HepG2 (cell line): ENCODE data around the gene INHBC. TPM values are rescaled to one million over a fixed set of nuclear protein-coding genes. Genes with fewer than 3 reads are reported as not detected.

Source experiments
- DNMT1 ChIP-seq: sonication (generic); formaldehyde crosslinking; IDR thresholded peaks from 2 replicates; pipeline ENCODE4 v1.5.1; 2020; ENCODE audit warnings: mild to moderate bottlenecking, missing genetic modification reagents
- DRAP1 ChIP-seq: IDR thresholded peaks from 2 replicates; pipeline ENCODE4 v1.6.1; 2016; ENCODE audit warnings: missing genetic modification reagents, missing compliant biosample characterization
- E2F2 ChIP-seq: sonication (generic); formaldehyde crosslinking; IDR thresholded peaks from 2 replicates; pipeline ENCODE4 v1.4.0; 2020; ENCODE audit warnings: missing genetic modification reagents, borderline replicate concordance
- FOXP4 ChIP-seq: sonication (generic); formaldehyde crosslinking; IDR thresholded peaks from 2 replicates; pipeline ENCODE4 v1.4.0; 2020; ENCODE audit warnings: missing genetic modification reagents
- GATA4 ChIP-seq: sonication (generic); IDR thresholded peaks from 2 replicates; pipeline ENCODE4 v1.6.1; 2016; ENCODE audit warnings: antibody characterized with exemption, low read depth, borderline replicate concordance
- NFKB2 ChIP-seq: sonication (generic); formaldehyde crosslinking; IDR thresholded peaks from 2 replicates; pipeline ENCODE4 v1.4.0; 2020; ENCODE audit warnings: missing genetic modification reagents, borderline replicate concordance
- PHF20 ChIP-seq: sonication (generic); formaldehyde crosslinking; IDR thresholded peaks from 2 replicates; pipeline ENCODE4 v1.5.0; 2020; ENCODE audit warnings: mild to moderate bottlenecking, missing genetic modification reagents
- SIX1 ChIP-seq: sonication (generic); formaldehyde crosslinking; IDR thresholded peaks from 2 replicates; pipeline ENCODE4 v1.4.0; 2020; ENCODE audit warnings: missing genetic modification reagents, borderline replicate concordance
- SNAI1 ChIP-seq: sonication (generic); formaldehyde crosslinking; IDR thresholded peaks from 2 replicates; pipeline ENCODE4 v1.5.0; 2020; ENCODE audit warnings: mild to moderate bottlenecking, missing genetic modification reagents, borderline replicate concordance
- TMF1 ChIP-seq: sonication (generic); formaldehyde crosslinking; IDR thresholded peaks from 2 replicates; pipeline ENCODE4 v1.8.1; 2022; ENCODE audit warnings: low read depth, missing genetic modification reagents
- XRCC5 ChIP-seq: fragments of 200-400 bp; formaldehyde crosslinking; optimal IDR thresholded peaks from 2 replicates; pipeline ENCODE3; 2017; ENCODE audit warnings: mild to moderate bottlenecking, low read length
- ZNF225 ChIP-seq: sonication (generic); formaldehyde crosslinking; IDR thresholded peaks from 2 replicates; pipeline ENCODE4 v1.4.0; 2020; ENCODE audit warnings: mild to moderate bottlenecking, missing genetic modification reagents
- ZNF296 ChIP-seq: sonication (generic); formaldehyde crosslinking; conservative IDR thresholded peaks from 2 replicates; pipeline ENCODE4 v1.5.0; 2020; ENCODE audit warnings: mild to moderate bottlenecking, missing genetic modification reagents
- ZNF337 ChIP-seq: sonication (generic); formaldehyde crosslinking; IDR thresholded peaks from 2 replicates; pipeline ENCODE4 v1.5.1; 2020; ENCODE audit warnings: missing genetic modification reagents, low read depth, mild to moderate bottlenecking, borderline replicate concordance
- ZNF34 ChIP-seq: sonication (generic); formaldehyde crosslinking; IDR thresholded peaks from 2 replicates; pipeline ENCODE4 v1.4.0; 2020; ENCODE audit warnings: mild to moderate bottlenecking, missing genetic modification reagents, borderline replicate concordance
- ZNF547 ChIP-seq: sonication (generic); formaldehyde crosslinking; IDR thresholded peaks from 2 replicates; pipeline ENCODE4 v1.5.1; 2020; ENCODE audit warnings: mild to moderate bottlenecking, missing genetic modification reagents
- polyA plus RNA-seq, 8 experiments: library from polyadenylated mRNA; depleted of rRNA in 3 of 8; stranded (reverse) in 7 of 8; unstranded in 1 of 8; fragments of >200 nt; fragmentation: Illumina TruSeq in 4 of 8; extraction: Trizol in 4 of 8; gene quantifications; 2 replicates each; pipeline versions ENCODE4 v1.2.1 to v1.2.3, GENCODE V29; 2011 to 2016; ENCODE audit warnings: low read depth in 4 of 8, missing spikeins in 1 of 8, mixed read lengths in 1 of 8; ENCODE audit not compliant: insufficient read depth in 1 of 8
- total RNA-seq, 5 experiments: library from RNA; depleted of rRNA; stranded (reverse); fragments of >200 nt; fragmentation: Illumina TruSeq; extraction: Trizol; gene quantifications; 2 replicates each; pipeline ENCODE4 v1.2.3, GENCODE V29; 2016; ENCODE audit warnings: low read depth in 1 of 5
- TF ChIP-seq, protein P1 (sequence below): sonication (generic); formaldehyde crosslinking; IDR thresholded peaks from 2 replicates; pipeline ENCODE4 v1.5.0; 2020; ENCODE audit warnings: mild to moderate bottlenecking, missing genetic modification reagents, borderline replicate concordance
- TF ChIP-seq, protein P2 (sequence below): IDR thresholded peaks from 2 replicates; pipeline ENCODE4 v1.4.0; 2020; ENCODE audit warnings: mild to moderate bottlenecking, missing genetic modification reagents

INHBC gene
- total and polyA plus RNA-seq, 2 of the 13 experiments (the other 11 are each of a cell fraction or from before 2014, with no cell fraction given) = 1.8 to 13.8 TPM

DNA sequence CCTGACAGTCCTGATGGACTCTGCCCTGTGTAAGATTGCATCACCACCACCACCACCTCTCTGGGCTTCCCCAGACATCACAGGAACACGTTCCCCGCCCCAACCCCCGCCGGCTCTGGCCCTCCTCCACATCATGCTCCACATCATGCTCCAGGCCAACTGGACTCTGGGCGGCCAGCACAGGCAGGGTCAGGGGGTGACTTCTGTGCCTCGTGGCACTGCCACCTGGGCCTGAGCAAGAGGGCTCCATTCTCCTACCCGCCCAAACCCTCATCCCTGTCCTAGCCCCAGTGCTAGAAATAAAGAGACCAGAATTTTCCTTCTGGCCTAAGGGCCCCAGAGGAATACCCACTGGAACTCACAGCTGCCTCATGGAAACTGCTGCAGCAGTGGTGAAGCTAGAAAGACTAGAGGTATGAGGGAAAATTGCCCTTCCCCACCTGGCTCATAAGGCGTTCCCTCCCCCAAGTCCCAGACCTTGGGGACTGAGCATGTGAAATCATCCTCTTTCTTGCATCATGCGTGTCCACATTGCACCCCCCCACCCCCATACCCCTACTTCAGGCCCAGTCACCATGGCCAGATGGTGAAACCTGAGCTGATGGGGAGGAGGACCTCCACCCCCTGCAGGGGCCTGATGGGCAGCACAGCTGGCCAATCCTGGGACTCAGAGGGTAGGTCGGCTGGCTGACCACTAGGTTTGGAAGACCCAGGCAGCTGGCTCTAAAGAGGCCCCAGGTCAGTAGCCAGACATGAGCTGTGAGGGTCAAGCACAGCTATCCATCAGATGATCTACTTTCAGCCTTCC, 20.2 kb downstream of the INHBC start, which contains the start of gene INHBE (continued):
- TF ChIP-seq, protein P1, sequence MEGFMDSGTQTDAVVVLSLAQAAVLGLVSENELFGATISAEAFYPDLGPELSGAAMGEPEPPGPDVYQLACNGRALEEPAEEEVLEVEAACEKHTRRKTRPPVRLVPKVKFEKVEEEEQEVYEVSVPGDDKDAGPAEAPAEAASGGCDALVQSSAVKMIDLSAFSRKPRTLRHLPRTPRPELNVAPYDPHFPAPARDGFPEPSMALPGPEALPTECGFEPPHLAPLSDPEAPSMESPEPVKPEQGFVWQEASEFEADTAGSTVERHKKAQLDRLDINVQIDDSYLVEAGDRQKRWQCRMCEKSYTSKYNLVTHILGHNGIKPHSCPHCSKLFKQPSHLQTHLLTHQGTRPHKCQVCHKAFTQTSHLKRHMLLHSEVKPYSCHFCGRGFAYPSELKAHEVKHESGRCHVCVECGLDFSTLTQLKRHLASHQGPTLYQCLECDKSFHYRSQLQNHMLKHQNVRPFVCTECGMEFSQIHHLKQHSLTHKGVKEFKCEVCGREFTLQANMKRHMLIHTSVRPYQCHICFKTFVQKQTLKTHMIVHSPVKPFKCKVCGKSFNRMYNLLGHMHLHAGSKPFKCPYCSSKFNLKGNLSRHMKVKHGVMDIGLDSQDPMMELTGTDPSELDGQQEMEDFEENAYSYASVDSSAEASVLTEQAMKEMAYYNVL (CRISPR knock-in tag) = peak; percentile 39; the same call in 1 of the 2 replicates
- peak; percentile 79 for TF ChIP-seq FOXP4 (CRISPR knock-in tag)
- peak; percentile 94 for TF ChIP-seq SIX1 (CRISPR knock-in tag)
- TF ChIP-seq, protein P2, sequence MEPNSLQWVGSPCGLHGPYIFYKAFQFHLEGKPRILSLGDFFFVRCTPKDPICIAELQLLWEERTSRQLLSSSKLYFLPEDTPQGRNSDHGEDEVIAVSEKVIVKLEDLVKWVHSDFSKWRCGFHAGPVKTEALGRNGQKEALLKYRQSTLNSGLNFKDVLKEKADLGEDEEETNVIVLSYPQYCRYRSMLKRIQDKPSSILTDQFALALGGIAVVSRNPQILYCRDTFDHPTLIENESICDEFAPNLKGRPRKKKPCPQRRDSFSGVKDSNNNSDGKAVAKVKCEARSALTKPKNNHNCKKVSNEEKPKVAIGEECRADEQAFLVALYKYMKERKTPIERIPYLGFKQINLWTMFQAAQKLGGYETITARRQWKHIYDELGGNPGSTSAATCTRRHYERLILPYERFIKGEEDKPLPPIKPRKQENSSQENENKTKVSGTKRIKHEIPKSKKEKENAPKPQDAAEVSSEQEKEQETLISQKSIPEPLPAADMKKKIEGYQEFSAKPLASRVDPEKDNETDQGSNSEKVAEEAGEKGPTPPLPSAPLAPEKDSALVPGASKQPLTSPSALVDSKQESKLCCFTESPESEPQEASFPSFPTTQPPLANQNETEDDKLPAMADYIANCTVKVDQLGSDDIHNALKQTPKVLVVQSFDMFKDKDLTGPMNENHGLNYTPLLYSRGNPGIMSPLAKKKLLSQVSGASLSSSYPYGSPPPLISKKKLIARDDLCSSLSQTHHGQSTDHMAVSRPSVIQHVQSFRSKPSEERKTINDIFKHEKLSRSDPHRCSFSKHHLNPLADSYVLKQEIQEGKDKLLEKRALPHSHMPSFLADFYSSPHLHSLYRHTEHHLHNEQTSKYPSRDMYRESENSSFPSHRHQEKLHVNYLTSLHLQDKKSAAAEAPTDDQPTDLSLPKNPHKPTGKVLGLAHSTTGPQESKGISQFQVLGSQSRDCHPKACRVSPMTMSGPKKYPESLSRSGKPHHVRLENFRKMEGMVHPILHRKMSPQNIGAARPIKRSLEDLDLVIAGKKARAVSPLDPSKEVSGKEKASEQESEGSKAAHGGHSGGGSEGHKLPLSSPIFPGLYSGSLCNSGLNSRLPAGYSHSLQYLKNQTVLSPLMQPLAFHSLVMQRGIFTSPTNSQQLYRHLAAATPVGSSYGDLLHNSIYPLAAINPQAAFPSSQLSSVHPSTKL (CRISPR knock-in tag) = peak; percentile 93
- TF ChIP-seq SNAI1 (CRISPR knock-in tag) = no peak
- peak; percentile 68; the same call in 1 of the 2 replicates for TF ChIP-seq NFKB2 (CRISPR knock-in tag)
- TF ChIP-seq GATA4 = 0 out of 2 replicates have a peak, but pooled peaks have one; percentile 16
- peak; percentile 49; the same call in 1 of the 2 replicates for TF ChIP-seq ZNF34
- peak; percentile 62 for TF ChIP-seq XRCC5
- TF ChIP-seq DRAP1 = peak; percentile 58; the same call in 1 of the 2 replicates
- peak; percentile 27; the same call in 1 of the 2 replicates for TF ChIP-seq ZNF225 (CRISPR knock-in tag)
- no peak for TF ChIP-seq DNMT1 (CRISPR knock-in tag)
- peak; percentile 57; the same call in 1 of the 2 replicates for TF ChIP-seq ZNF337 (CRISPR knock-in tag)
- TF ChIP-seq TMF1 (CRISPR knock-in tag) = peak; percentile 81; the same call in 1 of the 2 replicates
- TF ChIP-seq ZNF547 (CRISPR knock-in tag) = peak; percentile 63; the same call in 1 of the 2 replicates
- TF ChIP-seq PHF20 (CRISPR knock-in tag) = no peak; the same call in 1 of the 2 replicates
- no peak for TF ChIP-seq E2F2 (CRISPR knock-in tag)
- peak; percentile 46; the same call in 1 of the 2 replicates for TF ChIP-seq ZNF296 (CRISPR knock-in tag)
